ENCODE measurements around the gene SSC4D.
"Not testable (repeated sequence)": the region's sequence is repeated elsewhere in the genome, so short reads cannot be mapped to it uniquely, and the experiment has no call there.

Gene SSC4D

GRCh38 chr7:76409537-76409936 lies at the start of gene SSC4D:
Gene SSC4D, minus strand, starts transcription at chr7:76409697. Its CDS starts 5,258 bp downstream, at chr7:76404439.
- no peak within 1 kb of the TSS for H3K4me3 ChIP-seq (replicated peaks; ENCODE audit: low read depth, low read length)
- DNase-seq (ENCODE audit: low read depth) = no peak
- no peak for TF ChIP-seq CTCF (IDR thresholded peaks at IDR 0.05; ENCODE audit: low read length, missing control alignments)

- H3K4me3 ChIP-seq (replicated peaks; ENCODE audit: low read depth, low read length); DNase-seq (ENCODE audit: low read depth): not testable (repeated sequence)
Observed at GRCh38 chr7:76458504-76458903, 49.0 kb upstream of the SSC4D start.

- not testable (repeated sequence) for DNase-seq (ENCODE audit: low read depth); H3K4me3 ChIP-seq (replicated peaks; ENCODE audit: low read depth, low read length)
Observed at GRCh38 chr7:76457017-76457416, 47.5 kb upstream of the SSC4D start.

DNA sequence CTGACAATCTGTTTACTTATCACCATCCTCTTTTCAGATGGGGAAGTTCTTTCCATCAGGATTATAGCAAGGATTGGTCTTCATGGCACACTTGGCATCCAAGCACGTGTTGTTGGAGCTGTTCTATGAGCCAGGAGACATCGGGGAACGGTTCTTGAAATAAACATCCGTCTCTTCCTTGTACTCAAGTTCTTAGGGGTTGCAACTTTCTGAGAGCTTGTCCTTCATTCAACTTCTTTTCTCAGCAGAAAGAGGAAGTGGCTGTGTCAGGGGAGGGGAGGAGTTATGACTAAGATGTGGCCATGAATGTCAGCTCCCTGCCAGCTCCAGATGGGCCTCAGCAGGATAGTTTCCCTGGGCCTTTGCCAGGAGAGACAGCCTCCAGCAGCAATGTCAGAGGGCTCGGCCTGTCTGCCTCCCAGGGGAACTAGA lies 36.1 kb upstream of the SSC4D start:
- H3K4me3 ChIP-seq (replicated peaks; ENCODE audit: low read depth, low read length) = not testable (repeated sequence)
- DNase-seq (ENCODE audit: low read depth) = peak; percentile 84

- not testable (repeated sequence) for DNase-seq (ENCODE audit: low read depth); H3K4me3 ChIP-seq (replicated peaks; ENCODE audit: low read depth, low read length)
Observed at GRCh38 chr7:76443846-76444245, 34.3 kb upstream of the SSC4D start.

GRCh38 chr7:76442664-76443446 lies 33.4 kb upstream of the SSC4D start:
- H3K4me3 ChIP-seq (replicated peaks; ENCODE audit: low read depth, low read length); DNase-seq (ENCODE audit: low read depth): not testable (repeated sequence)

GRCh38 chr7:76441792-76442191 lies 32.3 kb upstream of the SSC4D start:
- not testable (repeated sequence) for H3K4me3 ChIP-seq (replicated peaks; ENCODE audit: low read depth, low read length); DNase-seq (ENCODE audit: low read depth)

GRCh38 chr7:76440404-76440803 lies 30.9 kb upstream of the SSC4D start:
- DNase-seq (ENCODE audit: low read depth); H3K4me3 ChIP-seq (replicated peaks; ENCODE audit: low read depth, low read length): not testable (repeated sequence)

GRCh38 chr7:76439120-76439888 lies 29.8 kb upstream of the SSC4D start:
- H3K4me3 ChIP-seq (replicated peaks; ENCODE audit: low read depth, low read length); DNase-seq (ENCODE audit: low read depth): not testable (repeated sequence)

DNA sequence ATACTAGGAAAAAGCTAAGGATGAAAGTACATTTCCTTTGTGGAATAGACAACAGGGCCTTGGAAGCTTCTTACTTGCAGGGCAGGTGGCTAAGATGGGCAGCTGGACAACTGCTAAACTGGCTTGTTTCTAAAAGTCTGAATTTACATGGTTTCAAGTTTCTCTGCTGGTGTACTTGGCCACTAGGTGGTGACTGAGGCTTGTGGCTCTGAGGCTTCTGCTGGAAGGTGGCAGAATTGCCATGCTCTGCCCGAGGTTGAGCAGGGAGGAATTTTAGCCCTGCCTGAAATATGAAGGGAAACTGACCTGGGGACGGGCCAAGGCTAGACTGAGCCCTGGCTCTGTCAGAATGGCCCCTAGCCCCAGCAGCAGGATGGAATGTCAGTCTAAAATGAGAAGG lies 28.4 kb upstream of the SSC4D start:
- H3K4me3 ChIP-seq (replicated peaks; ENCODE audit: low read depth, low read length) = not testable (repeated sequence)
- DNase-seq (ENCODE audit: low read depth) = peak; percentile 82
- peak; percentile 46 for TF ChIP-seq CTCF (IDR thresholded peaks at IDR 0.05; ENCODE audit: low read length, missing control alignments)

- no peak for DNase-seq (ENCODE audit: low read depth)
- no peak for TF ChIP-seq CTCF (IDR thresholded peaks at IDR 0.05; ENCODE audit: low read length, missing control alignments)
Observed at GRCh38 chr7:76430836-76431235, 21.3 kb upstream of the SSC4D start.

More at GRCh38 chr7:76430836-76431235, 21.3 kb upstream of the SSC4D start:
- H3K4me3 ChIP-seq (replicated peaks; ENCODE audit: low read depth, low read length) = no peak overlapping the region

Measured in fibroblast of pulmonary artery (primary cell).